ENCODE measurements around the gene WDFY4.

The WDFY4 gene

DNA sequence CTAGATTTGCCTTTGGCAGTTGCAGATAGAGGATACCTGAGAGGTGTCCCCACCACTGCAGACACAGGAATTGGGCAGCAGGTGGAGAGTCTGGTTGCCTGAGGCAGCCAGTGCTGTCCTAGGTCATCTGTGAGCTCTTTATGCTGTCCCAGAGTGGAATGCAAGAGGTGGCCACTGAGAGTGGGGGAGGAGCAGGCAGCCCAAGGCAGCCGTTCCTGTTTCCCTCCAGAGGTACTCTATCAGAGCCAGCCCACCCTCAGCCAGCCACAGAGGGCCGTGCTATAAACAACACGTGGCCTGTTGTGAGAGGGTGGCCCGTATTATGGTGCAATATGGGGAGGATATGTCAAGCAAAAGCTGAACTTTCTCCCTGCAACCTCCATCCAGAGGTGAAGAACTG is 246.5 kb downstream of the WDFY4 start:
- DNase-seq, result no peak

GRCh38 chr10:48932831-48933664 is 248.4 kb downstream of the WDFY4 start:
- no peak for DNase-seq

- DNase-seq, result no peak
Measured at GRCh38 chr10:48934672-48935501, 250.2 kb downstream of the WDFY4 start.

GRCh38 chr10:48935577-48935976 is 250.9 kb downstream of the WDFY4 start:
- no peak for DNase-seq

GRCh38 chr10:48937796-48938195 is 253.1 kb downstream of the WDFY4 start:
- no peak for DNase-seq

GRCh38 chr10:48938281-48938680 is 253.6 kb downstream of the WDFY4 start:
- no peak for DNase-seq

GRCh38 chr10:48938990-48939536 is 254.4 kb downstream of the WDFY4 start:
- DNase-seq, result no peak

- DNase-seq, result no peak
Measured at GRCh38 chr10:48939790-48940325, 255.2 kb downstream of the WDFY4 start, which contains the start of gene LRRC18. TSS of gene LRRC18 (minus strand) at chr10:48939840. CDS start at chr10:48914155, 25,685 bp downstream.

GRCh38 chr10:48940372-48940771 is 255.7 kb downstream of the WDFY4 start:
- DNase-seq, result no peak

DNA sequence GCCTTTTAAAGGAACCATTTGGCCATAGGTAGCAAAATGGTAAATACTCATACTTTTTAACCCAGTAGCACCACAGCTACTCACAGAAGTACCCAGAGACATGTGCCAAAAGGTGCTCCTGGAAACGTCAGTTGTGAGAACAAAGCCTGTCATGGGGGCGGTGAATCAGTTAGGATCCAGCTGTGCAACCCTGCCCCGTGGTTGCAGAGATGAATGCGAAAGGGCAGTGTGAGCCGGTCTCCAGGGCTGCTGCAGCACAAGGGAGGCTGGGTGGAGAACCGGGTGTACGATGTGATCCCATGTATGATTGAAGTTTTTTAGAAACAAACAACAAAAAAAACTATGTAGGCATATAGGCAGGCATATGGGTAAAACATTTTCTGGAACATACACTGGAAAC is 256.3 kb downstream of the WDFY4 start:
- DNase-seq, result no peak

DNA sequence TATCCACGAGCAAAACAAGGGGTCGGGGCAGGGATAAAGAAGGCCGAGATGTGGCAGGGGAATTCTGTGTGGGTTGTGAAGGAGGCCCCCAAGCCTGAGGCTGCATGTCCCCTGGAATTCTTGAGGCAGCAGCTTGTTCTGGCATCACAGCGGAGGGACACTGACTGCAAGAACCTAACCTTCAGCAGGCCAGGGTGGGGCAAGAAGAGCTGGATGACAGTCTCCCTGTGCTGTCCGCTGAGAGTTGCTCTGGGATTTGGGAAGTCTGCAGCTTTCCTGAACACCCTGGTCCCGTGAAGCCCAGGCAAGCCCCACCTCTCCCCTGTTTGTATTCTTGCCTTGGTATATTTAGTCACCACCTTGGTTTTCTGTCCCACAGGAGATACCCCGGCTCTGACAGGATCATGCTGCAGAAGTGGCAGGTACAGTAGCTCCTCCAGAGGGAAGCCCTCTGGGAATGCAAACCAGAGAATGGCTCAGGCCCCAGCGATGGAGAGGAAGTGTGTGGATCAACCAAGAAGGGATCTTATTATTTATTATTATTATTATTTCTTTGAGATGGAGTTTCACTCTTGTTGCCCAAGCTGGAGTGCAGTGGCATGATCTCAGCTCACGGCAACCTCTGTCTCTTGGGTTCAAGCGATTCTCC is 256.9 kb downstream of the WDFY4 start:
- DNase-seq, result no peak

- DNase-seq, result no peak
Measured at GRCh38 chr10:48943096-48943495, 258.4 kb downstream of the WDFY4 start.

- no peak for DNase-seq
Measured at GRCh38 chr10:48944171-48944570, 259.5 kb downstream of the WDFY4 start.

DNA sequence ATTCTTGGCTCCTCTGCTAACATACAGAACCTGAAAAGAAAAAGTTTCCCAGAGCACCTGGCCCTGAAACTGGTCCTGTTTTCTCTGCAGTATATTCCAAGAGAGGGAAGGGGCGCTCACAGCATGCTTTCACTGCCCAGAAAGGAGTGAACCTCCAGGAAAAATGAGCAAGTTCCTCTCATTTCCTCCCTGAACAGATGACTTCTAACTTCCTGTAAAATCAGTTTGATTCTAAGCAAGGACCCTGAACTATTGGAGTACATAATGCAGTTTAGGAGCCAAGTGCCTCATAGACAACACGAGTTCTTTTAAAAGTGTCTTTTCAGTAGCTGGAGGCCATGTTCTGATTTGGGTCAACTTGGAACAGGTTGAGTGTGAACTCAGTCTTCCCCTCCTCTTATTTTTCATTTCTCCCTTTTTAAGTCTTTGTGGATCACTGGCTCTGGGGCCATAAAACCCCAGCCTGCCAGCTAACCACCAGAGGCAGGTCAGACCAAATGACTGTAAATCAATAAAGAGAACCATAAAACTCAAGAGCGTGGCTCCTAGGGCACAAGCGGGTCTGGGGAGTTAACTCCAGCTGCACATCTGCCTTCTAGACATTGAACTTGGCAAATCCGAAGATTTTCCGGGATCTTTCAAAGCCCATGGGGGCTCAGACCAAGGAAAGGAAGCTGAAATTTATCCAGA is 260.9 kb downstream of the WDFY4 start:
- DNase-seq, result no peak

DNA sequence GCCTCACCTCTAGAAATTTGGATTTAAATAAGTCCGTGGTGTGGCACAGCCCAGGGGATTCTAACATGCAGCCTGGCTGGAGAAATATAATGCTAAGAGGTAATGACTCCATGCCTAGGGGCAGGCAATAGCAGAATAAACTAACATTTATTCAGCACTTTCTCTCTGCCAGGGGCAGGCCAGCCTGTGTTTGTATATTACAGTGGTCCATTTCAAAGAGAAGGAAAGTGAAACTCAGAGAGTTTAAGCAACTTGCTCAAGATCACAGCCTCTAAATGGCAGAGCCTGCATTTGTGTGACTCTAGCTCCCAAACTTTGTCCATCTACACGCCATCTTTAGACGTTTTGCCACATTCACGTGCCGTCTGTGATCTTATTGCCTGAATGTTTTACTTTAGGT is 261.7 kb downstream of the WDFY4 start:
- DNase-seq, result no peak

GRCh38 chr10:48946891-48947500 is 262.3 kb downstream of the WDFY4 start:
- no peak for DNase-seq

DNA sequence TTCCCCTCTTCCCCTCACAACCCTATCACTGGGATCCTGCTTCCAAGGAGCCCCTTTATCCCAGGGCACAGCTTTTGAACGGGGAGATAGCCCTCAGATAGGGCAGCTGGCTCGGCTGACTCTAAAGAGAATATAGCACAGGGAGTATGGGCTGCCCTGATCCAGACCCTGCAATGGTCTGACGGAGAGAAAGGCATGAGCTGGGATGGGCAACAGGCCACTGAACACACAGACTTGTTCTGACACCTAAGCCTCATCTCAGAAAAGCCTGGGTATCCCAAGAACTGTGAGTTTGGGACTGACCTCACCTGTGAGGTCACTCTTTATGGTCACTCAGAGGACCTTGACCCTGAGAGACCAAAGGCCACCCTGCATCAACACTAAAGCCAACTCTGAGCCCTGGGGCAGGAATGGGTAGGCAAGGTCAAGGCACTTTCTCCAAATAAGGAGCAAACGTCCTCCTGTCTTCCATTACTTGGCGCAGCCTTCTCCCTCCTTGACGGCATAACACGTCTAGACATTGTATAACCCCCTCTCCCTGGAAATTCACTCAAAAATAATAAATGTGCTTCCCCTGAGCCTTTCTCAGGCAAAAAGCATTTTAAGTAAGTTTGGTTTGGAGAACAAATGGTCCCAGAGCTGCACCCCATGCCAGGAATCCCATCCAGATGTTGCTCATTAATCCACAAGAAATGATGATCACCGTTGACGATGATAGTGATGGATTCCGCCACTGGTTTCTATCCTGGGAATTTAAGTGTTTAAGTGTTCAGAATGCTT is 263.2 kb downstream of the WDFY4 start:
- no peak for DNase-seq

GRCh38 chr10:48948470-48949037 is 263.9 kb downstream of the WDFY4 start:
- DNase-seq, result no peak

DNA sequence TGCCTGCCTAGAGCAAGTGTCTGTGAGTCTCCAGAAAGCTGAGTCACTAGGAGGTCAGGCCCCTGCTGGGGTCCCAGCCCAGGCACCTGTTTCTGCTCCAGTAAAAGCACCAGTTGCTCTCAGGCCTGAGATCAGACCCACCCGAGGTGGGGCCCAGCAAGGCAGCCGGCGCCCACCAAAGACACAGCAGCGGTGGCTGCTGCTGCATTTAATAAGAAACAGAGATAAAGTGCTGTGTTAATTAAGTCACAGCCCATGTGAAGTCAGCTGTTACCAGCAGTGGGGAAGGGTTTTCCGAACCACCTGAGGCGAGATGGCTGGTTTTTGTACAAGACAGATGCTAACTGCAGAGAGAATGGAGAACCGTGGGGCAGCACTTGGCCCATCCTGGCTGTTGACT is 267.0 kb downstream of the WDFY4 start:
- DNase-seq, result no peak

GRCh38 chr10:48957361-48958151 is 272.9 kb downstream of the WDFY4 start:
- DNase-seq, result no peak

All from NCI-H1417 treated with DMSO at 0.1 percent for 48 hours (cell line).